Stimulated activated CD4-positive, alpha-beta T cell treated with anti-CD3 and anti-CD28 coated beads, Interleukin-12 subunit alpha, Interleukin-12 subunit beta, amount 100 ng/mL, for 48 hours (primary cell): Measurements from ENCODE around the gene CD46.

Experiments
- DNase-seq, 3 donors: peaks; one replicate each; pipeline ENCODE4 v3.0.0-alpha.2; 2020; ENCODE audit warnings: low read depth in 2 of 3, low spot score in 1 of 3

CD46 gene

DNA sequence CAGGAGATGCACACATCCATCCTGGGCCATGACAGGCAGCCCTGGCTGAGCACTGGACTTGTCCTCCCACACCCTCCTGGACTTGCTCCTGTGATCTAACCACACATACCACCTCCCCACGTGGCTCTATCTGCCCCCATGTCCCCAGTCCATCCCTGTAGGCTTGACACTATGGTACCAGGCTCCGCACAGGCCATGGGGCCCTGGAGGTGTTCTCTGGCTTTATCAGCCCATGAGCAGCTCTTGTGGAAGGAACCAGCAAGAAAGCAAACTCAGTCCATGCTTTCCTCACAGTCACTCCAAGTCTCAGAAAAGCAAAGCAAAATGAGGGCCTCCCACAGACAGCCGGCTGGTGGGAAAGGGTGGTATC is 61.6 kb downstream of the CD46 start:
- DNase-seq: no peak

DNA sequence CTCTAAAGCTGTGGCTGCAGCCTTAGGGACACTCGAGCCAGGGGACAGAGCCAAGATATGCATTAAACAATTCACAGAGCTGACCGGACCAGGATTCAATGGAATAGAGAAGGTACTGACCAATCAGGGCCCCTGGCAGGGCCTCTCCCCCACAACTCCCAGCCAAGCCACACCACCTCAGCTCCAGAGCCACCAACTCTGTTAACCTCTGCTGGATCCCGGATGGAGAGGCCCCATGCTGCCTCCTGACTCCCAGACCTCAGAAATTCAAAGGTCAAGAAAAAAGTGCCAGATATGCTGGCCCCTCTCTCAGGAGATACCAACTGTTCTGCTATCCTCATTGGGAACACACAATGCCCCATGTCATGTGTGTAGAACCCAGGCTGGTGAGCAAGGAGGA is 62.1 kb downstream of the CD46 start:
- DNase-seq: no peak

DNA sequence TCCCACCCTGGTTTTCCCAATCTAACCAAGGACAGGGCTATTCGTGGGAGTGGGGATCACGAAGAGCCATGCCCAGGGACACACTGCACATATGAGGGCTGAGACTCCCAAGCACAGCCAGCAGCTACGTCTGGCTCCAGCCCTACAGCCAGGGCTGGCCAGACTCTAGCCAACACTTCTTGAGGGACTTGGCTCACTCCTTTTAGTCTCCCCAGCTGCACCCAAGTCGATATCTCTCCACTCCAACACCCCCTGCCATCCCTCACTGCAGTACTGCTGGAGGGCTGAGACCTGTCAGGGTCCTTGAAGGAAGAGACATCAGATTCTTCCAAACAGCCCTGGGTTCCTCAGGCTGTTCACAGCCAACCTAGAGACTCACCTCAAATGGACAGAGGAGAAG is 62.6 kb downstream of the CD46 start:
- no peak for DNase-seq

DNA sequence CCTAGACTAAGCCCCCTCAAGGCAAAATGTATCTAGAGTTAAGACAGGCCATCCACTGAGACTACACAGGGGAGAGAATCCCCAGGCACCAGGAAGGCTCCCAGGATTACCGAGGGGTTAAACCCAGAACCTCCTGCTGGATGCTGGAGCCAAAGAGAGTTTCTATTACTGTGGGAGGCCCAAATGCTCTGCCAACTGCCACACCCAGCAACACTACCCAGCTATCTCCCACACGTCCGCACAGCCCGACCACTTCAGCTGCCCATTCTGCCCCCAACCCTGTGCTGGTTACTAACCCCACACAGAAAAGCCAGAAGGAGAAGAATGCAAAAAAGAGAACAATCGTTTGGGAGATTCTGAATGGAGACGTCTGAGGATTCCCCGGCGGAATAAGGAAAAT is 63.6 kb downstream of the CD46 start:
- DNase-seq: no peak

DNA sequence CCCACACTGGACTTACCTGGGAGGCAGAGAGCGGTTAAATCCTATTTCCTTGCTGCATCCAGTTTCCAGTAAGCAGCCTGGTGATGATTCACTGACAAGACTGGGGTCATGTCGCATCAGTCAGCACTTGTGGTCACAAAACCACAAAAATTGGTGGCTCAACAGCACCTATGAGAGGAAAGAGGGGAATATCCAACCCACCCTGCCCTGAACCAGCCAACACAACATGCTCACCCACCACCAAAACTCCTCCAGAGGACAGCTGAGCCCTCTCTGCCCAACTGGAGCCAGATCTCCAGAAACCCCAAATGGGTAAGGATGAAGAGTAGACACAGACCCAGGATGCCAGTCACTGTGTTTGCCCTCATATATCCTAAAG is 64.0 kb downstream of the CD46 start:
- peak; percentile 28 to 42 (median 35) for DNase-seq

DNA sequence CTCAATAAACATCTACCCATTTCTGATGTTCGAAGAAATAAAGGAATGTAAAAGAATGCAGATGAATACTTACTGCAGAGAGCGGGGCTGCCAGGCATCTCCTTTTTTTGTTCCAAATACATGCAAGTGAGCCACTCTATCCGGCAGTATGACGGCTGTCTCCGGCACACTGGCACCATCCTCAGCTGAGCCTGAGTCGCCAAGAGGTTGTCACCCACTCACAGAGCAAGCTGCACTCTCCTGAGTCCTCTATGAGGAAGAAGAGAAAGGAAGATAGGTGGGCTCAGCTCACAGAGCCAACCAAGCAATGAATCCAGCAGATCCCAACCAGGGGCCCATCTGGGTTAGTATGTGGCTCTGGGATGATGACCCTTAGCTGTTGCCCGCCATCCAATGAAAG is 65.3 kb downstream of the CD46 start:
- DNase-seq: no peak

DNA sequence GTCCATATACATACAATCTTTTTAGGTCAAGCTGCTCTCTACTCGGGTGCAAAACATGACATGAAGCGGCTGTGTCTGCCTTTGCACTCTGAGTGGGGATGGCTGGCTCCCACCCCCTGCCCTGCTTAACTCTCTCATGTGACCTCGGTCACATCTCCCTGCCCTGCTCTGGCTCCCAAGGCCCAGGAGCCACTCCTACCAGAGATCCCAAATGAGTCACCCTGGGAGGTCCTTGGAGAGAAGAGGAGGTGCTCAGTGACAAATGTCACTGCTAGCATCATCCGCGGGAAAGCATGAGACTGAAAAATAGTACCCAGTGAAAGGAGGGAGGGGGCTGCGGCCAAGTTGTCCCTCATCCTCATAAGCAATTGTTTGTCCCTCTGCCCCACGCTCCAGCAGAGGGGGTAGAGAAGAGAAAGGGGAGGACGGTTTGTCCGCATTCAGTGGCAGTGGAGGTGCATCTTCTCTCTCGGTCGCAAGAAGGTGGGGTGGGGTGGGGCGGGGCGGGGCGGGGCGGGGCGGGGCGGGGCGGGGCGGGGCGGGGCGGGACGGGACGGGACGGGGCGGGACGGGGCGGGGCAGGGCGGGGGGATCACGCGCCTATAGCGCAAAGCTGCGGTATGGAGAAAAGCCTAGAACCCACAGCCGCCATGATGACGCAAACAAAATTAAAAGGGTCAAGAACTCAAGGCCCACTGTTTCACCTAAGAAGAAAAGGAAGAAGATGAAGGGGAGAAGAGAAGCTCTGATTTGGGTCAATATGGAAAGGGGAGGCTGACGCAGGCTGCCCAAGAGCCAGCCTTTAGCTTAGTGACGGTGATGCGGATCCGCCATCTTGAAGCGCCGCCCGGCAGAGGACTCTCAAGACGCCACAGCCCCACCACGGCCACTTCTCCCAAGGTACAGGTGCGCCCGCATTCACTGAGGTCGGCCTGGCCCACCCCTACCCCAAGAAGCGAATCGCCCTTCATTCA is 66.2 kb downstream of the CD46 start:
- DNase-seq: no peak

DNA sequence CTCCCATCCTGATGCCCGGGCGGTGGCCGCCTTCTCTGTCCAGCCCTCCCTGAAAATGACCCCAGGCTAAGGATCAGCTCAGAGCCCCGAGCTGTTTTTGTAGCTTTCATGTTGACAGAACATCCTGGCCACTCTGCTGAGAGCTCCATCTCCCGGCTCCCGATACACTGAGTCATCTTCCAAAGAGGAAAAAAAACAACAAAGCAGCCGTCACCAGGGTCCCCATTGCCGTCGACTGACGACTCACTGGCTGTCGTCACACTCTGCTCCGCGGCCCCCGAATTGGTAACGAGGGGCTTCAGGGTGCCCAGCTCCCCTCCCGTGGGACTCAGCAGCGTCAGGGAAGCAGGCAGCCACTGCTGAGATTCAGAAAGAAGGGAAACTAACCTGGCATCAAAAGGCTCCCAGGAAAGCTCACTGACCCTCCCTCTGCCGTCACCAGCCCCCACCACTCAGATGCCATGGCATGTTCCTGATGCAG is 67.2 kb downstream of the CD46 start:
- no peak for DNase-seq

DNA sequence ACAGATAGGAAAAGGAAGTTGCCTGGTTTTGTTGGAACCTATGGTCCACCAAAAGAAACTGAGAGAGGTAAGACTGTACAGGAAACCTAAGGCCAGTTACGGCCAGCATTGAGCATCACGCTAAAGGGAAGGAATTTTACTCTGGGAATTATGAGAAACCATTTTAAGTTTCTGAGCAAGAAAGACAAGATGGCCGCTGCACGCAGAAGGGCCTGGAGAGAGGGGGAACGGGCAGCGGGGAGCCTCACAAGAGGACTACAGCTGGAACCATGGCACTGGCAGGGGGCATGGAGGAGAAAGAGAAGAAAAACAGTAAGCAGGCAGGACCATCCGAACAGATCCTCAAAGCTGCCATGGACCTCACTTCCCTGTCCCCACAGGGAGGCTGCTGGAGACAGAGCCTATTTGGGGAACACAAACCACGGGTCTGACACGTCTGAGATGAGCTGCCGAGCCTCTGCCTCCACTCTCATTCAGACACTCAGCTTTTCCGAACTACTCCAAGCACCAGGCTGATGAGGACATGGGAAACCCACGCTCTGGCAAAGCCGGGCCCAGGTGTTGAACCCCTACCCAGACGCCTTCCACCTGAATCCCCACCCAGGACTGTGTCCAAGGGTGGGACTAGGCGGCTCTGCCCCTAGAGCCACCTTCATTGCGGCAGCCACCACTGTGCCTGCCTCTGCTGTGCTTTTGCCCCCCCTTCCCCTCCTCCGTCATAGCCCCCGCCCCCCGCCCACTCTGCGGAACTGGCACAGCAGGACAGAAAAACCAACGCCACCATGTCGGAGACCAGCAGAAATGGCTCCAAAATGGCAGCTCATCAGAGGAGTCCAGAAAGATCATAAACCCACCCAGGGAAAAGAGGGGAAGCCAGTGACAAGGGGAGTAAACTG is 69.0 kb downstream of the CD46 start:
- no peak for DNase-seq

DNA sequence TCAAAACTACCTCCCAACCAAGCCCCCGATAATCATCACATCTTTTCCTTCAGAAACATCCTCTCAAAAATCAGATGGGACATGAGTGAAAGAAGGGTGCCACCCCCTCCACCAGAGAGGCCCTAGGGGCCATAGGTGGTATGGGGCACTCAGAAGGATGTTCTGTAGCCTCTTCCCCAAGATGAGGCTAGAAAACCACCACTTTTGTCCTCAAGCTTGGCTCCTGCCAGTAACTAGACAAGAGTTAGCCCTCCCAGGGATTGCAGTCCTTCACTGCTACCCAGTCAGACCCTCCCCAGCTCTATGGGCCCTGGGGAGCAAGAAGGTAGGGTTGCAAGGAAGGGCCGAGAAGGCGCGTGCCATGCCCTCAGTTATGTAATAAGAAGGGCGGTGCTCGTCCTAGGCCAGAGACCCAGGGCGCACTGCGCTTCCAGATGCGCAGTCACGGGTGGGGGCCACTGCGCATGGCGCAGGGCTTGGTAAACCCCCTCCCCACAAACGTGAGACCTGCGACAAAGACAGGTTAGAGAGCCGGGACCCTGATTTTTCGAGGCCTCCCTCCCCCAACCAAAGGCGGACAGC is 69.7 kb downstream of the CD46 start:
- no peak for DNase-seq

DNA sequence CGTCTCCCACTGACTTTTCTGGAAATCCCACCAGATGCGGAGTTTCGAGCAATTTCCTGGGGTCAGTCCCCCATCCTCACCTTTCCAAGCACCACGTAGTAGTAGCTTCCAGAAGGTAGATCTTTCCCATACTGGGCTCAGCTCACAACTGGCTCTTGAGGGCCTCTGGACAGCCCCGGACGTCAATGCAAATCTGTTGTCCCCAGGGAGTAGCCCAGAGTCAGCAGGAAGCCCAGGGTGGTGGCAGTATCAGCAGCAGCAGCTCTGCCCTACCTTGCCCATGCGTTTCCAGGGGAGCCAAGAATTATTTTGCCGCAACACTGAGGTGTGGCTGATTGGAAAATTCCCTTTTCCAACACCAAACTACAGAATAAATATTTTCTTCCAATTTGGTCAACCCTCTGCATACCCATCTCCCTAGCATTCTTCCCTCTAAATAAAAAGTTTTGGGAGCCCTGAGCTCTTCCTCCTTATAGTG is 70.3 kb downstream of the CD46 start:
- DNase-seq: no peak

DNA sequence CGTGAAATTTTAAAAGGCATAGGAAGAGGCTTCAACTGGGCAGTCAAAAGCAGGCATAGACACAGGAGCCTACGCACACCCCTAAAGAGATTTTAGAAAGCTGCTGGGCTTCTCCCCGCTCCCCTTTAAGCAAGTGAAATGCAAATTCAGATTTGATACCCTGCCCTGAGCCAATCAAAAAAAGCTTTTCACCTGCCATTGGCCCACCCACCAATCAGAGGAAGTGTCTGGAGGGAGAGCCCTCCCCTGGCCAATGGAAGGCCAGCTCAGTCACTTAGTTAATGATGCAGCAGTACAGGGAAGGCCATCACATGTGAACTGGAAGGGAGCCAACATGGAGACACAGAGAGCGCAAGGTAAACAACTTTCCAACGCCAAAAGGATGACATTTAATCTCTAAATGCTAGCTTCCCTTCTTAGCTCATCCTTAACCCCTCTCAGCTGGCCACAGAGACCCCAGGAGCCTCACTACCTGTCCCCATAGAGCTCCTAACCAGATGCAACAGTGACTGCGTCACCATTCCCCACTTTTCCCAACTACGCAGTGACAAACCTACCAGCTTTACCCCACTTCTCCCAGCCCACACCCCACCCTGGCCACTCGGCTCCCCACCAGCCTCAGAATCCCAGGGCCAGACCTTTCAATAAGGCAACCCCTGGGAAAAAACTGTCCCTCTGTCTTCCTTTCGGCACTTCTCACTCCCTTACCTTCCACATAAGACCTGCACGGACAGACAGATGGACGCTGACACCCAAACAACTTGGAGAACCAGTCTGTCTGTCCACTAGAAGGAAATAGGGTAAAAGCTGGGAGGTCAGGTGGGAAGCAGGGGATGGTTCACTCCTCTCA is 71.0 kb downstream of the CD46 start:
- peak; percentile 54 to 62 (median 59) for DNase-seq

DNA sequence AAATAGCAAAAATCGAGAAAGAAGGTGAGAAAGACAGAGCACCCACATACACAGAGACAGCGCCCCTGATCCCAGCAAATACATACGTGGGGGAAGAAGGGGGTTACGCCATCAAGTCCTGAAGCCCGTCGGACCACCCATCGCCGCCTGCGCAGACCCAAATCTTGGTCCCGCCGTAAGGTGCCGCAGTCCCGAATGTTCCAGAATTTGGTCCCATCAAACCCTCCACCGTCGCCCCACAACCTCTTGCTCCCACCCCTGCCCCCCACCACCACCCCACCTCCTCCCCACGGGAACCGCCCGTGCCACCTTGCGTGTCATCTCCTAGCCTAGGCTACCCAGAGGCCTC is 71.7 kb downstream of the CD46 start:
- no peak for DNase-seq

DNA sequence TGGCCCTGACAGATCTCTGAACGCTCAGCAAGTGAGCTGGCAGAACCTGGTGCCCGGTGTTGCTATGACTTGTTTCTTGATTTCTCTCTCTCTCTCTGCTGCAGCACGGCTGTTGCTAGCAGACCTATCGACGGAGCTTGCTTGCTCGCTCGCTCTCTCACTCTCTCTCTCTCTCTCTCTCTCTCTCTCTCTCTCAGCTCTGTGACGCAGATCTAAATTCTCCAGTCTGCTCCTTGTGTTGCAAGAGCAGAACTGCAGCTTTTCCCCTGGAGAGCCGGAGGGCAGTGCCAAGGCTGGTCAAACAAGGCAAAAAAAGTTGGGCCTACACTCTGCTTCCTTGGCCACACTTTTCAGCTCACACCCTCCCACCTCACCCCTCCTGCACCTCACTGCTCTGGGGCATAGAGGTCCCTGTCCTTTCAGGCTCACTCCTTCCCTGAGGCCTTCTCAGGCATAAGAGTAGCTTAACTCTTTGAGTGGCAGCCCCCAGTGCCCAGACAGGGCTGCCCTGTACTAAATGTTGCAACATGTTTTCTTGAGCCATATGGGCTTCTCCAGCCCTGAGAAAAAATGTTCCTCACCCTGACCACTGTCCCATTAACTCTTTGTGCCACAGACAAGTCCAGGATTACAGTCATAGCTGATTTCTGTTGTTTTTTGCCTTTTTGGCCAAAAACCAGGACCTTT is 72.2 kb downstream of the CD46 start:
- peak; percentile 61 to 71 (median 67) for DNase-seq

DNA sequence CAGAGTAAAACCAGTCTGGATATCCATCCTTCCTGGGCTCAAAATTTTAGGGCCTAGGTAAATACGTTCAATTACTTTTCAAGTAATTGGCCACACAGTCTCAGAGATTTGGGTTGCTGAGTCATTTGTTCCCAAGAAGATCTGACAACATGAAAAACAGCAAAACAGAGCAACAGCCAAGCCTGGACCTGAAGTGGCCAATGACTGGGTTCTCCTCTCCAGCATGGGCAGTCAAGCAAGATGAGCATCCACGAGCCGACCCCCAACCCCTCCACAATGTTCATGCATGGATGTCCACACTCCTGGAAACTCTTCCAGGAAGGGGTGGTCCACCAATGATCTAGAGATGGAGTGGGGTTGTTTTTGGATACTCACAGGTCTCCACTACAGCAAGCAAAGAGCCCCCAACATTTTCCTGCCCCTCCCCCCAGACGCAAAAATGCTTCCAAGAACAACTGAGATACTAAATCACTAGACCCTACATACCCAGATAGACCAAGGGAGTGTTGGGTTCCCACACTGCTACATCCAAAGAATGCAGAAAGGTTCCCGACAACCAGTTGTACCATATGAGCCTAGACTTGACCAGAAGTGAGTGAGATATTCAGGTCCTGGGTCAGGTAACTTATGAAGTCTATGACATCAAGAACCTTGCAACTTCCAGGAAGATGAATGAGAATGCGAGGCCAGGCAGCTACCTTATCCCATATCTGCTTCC is 73.0 kb downstream of the CD46 start:
- no peak for DNase-seq

DNA sequence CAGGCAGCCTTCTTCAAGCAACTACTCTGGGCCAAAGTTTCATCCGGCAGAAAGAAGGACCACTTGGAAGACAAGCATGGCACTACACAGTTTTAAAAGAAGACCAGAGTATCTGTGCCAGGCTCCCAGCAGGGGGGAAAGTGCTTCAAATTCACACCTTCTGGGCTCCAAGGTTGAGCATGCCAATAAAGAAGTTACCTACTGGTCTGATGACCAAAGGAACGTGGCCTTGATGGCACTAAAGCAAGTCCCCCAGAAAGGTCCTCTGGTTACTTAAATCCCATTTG is 73.5 kb downstream of the CD46 start:
- no peak for DNase-seq

DNA sequence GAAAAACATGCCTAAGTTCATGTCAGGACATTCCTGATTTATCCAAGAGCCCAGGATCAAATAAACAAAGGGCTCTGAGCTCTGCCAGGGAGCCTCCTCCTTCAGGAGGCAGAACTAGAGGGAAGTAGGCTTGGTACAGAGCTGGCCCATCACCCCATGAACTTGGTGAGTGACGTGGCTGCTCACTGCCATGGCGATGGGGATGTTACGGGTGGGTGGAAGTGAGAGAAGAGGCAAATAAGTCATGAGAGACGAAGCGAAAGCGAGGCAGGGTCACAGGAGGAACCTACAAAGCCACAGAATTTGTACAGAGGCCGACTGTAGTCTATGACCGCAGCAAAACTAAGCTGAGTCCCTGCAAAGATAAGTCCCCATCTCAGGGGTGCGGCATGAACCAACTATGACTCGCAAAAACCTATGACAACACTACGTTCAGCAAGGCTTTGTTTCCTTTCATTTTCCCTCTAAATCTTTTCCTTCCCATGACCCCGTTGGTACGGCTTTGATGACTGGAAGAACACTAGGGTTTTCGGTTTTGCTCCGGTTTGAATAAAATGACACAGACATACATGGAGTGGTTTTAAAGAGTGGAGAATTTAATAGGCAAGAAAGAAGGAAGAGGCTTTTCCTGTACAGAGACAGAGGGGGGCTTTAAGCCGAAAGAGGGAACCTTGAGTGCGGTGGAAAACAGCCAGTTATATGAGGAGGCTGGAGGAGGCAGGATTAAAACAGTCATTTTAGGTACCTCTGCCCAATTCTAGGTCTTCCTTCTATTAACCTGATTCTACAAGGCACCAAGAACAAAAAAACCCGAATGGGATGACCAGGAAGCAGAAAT is 74.1 kb downstream of the CD46 start:
- peak; percentile 80 to 85 (median 81) for DNase-seq

DNA sequence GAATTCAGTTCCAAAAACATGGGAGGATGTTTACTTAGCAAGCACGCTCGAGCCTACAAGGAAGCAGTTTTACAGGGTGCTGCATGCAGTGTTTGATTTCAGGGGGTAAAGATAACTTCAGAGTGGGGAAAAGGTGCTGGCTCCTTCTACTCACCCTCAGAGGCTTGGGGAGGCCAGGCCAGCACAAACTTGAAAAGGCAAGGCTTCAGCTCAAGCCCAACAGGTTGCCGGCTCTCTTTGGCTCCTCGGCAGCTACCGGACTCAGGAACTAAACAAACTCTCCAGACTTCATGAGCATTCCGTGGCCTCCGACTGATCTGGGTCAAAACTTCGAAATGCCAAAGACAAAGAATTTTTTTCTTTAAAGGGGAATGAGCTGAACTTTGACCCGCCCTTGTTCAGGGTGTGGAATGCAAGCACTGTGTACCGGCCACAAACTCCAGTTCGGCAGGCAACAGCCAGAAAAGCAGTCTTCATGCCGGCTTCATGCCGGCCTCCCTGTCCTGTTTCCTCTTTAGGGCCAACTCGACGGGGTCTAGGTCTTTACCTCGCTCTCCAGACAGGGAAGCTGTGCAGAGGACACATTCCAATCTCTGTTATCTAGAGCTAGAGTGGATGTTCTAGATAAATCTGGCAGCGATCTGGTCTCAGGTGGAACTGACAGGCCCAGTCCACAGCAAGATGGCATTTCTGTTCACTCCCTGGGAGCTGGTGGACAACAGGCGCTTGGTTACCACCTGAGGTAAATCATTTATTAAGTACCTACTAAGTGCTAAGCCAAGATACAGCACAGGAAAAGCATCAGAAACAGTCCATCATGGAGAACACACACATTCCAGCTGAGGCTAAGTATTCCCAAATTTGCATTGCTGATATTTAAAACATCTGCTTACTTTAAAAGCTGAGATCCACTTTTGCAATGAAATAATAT is 75.0 kb downstream of the CD46 start:
- no peak for DNase-seq
